ENCODE measurements around the gene TEAD1.

Gene TEAD1

GRCh38 chr11:12811861-12812260 is 137.6 kb downstream of the TEAD1 start:
- DNase-seq, result no peak
- Histone ChIP-seq H3K4me1 (peaks cover 37% of the 10 kb centered on the region), H3K36me3 (no peaks in the 10 kb centered on the region; the same call in 1 of the 2 replicates), H3K4me3 (ENCODE audit: low read depth, low read length) (no peak overlapping the region), H3K27me3 (no peaks in the 10 kb centered on the region), H3K9me3 (no peaks in the 10 kb centered on the region)
- no peak for TF ChIP-seq CTCF (IDR thresholded peaks at IDR 0.05; ENCODE audit: low read depth, low read length)

- Histone ChIP-seq H3K4me1 (peaks cover 37% of the 10 kb centered on the region), H3K4me3 (ENCODE audit: low read depth, low read length) (no peak overlapping the region), H3K36me3 (no peaks in the 10 kb centered on the region; the same call in 1 of the 2 replicates), H3K27me3 (no peaks in the 10 kb centered on the region), H3K9me3 (no peaks in the 10 kb centered on the region)
- no peak for TF ChIP-seq CTCF (IDR thresholded peaks at IDR 0.05; ENCODE audit: low read depth, low read length)
- no peak for DNase-seq
These were observed 138.6 kb downstream of the TEAD1 start for GRCh38 chr11:12812849-12813248.

GRCh38 chr11:12813371-12814225 is 139.4 kb downstream of the TEAD1 start:
- no peaks in the 10 kb centered on the region; the same call in 1 of the 2 replicates for H3K36me3 ChIP-seq
- H3K9me3 ChIP-seq, result no peaks in the 10 kb centered on the region
- no peak for TF ChIP-seq CTCF (IDR thresholded peaks at IDR 0.05; ENCODE audit: low read depth, low read length)
- DNase-seq, result no peak
- no peak overlapping the region for H3K4me3 ChIP-seq (ENCODE audit: low read depth, low read length)
- H3K27me3 ChIP-seq, result no peaks in the 10 kb centered on the region
- peaks cover 37% of the 10 kb centered on the region for H3K4me1 ChIP-seq

- TF ChIP-seq CTCF (IDR thresholded peaks at IDR 0.05; ENCODE audit: low read depth, low read length), result no peak
- Histone ChIP-seq H3K36me3 (no peaks in the 10 kb centered on the region; the same call in 1 of the 2 replicates), H3K4me3 (ENCODE audit: low read depth, low read length) (peak overlapping the region; percentile 12; the same call in 1 of the 2 replicates), H3K4me1 (peaks cover 37% of the 10 kb centered on the region), H3K27me3 (no peaks in the 10 kb centered on the region), H3K9me3 (no peaks in the 10 kb centered on the region)
- DNase-seq, result no peak
These were observed 140.9 kb downstream of the TEAD1 start for GRCh38 chr11:12815129-12815480.

GRCh38 chr11:12815931-12816494 is 141.8 kb downstream of the TEAD1 start:
- no peaks in the 10 kb centered on the region; the same call in 1 of the 2 replicates for H3K36me3 ChIP-seq
- H3K9me3 ChIP-seq, result no peaks in the 10 kb centered on the region
- peaks cover 44% of the 10 kb centered on the region for H3K4me1 ChIP-seq
- no peak for TF ChIP-seq CTCF (IDR thresholded peaks at IDR 0.05; ENCODE audit: low read depth, low read length)
- no peak overlapping the region for H3K4me3 ChIP-seq (ENCODE audit: low read depth, low read length)
- no peaks in the 10 kb centered on the region for H3K27me3 ChIP-seq
- no peak for DNase-seq

All from BE2C (cell line).